ENCODE measurements around the gene METTL26. TPM values are rescaled to one million over a fixed set of nuclear protein-coding genes. Genes with fewer than 3 reads are reported as not detected.
"Not testable (repeated sequence)": the region's sequence is repeated elsewhere in the genome, so short reads cannot be mapped to it uniquely, and the experiment has no call there.

Gene METTL26
- total RNA-seq, 2 experiments from 2014 or later = 89.0 to 94.0 TPM

DNA sequence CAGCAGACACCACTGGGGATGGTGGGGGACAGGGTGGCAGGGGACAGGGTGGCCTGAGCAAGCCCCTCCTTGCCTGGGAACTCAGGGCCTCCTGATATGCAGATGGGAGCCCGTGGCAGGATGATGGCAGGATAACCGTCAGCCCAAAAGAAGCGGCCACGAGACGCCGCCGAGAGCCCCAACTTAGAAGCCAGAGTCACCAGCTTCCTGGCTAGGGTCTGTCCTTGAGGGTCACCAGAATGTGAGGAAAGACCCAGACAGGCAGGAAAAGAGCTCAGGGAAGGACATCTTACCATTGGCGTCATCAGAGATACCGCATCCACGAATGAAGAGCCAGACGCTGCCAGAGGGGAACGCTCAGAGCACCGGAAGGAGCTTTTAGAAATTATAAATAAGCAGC, 26.8 kb downstream of the METTL26 start:
- peaks cover 2% of the 10 kb centered on the region for H3K36me3 Mint-ChIP-seq (ENCODE audit: low read depth)
- ATAC-seq = no peak
- no peaks in the 10 kb centered on the region for H3K27me3 Mint-ChIP-seq (ENCODE audit: low read depth)
- ChIA-PET CTCF (interaction anchor here (1.4 kb wide), 1 partner anchor 8 kb away, joined by 5 read pairs; no protein-coding TSS in a partner anchor), POLR2A (interaction anchor here (1.1 kb wide), 1 partner anchor 19 kb away, joined by 3 read pairs; no protein-coding TSS in a partner anchor)
- no peak overlapping the region for H3K27ac Mint-ChIP-seq
- DNase-seq = no peak
- H3K9me3 Mint-ChIP-seq (ENCODE audit: insufficient read depth) = no peaks in the 10 kb centered on the region
- peaks cover 4% of the 10 kb centered on the region for H3K4me1 Mint-ChIP-seq (ENCODE audit: low read depth)
- H3K4me3 Mint-ChIP-seq = no peak overlapping the region

DNA sequence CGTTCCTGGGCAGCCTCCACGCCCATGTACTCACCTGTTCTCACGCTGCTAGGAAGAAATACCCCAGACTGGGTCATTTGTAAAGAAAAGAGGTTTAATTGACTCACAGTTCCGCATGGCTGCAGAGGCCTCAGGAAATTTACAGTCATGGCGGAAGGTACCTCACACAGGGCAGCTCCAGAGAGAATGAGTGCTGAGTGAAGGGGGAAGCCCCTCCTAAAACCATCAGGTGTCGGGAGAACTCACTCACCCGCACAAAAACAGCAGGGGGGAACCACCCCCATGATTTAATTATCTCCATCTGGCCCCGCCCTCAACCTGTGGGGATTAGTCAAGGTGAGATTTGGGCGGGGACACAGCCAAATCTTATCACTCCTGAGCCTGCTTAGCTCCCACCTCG, 28.1 kb downstream of the METTL26 start:
- H3K9me3 Mint-ChIP-seq (ENCODE audit: insufficient read depth) = no peaks in the 10 kb centered on the region
- DNase-seq = no peak
- POLR2A ChIA-PET = no interaction called here
- ATAC-seq = no peak
- H3K4me3 Mint-ChIP-seq = no peak overlapping the region
- CTCF ChIA-PET = interaction anchor here (0.9 kb wide), 1 partner anchor 29 kb away, joined by 3 read pairs; no protein-coding TSS in a partner anchor
- no peaks in the 10 kb centered on the region for H3K27me3 Mint-ChIP-seq (ENCODE audit: low read depth)
- H3K36me3 Mint-ChIP-seq (ENCODE audit: low read depth) = peaks cover 2% of the 10 kb centered on the region
- no peak overlapping the region for H3K27ac Mint-ChIP-seq
- H3K4me1 Mint-ChIP-seq (ENCODE audit: low read depth) = peaks cover 4% of the 10 kb centered on the region

DNA sequence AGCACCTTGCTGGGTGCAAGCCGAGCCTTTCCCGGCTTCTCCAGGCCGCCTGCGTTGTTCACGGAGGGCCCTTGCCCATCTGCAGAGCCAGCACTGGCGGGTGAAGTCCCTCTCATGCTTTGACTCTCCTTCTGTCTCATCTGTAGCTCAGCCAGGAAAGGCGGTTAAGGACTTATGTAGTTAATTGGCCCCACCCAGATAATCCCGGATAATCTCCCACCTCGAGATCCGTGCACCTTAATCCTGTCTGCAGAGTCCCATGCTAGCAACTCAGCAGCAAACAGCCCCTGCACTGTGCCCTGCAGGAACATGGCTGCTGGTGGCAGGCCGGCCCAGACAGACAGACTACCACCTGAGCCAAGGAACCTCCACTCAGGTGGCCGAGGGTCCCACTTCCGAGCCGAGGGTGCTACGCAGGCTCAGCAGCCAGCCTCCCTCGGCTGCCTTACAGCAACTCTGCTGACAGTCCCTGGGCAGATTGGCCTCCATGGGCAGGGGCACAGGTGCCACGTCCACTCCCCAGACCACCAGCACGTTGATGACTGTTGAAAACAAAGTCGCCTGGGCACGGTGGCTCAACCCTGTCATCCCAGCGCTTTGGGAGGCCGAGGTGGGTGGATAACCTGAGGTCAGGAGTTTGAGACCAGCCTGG, 29.3 kb downstream of the METTL26 start:
- Mint-ChIP-seq H3K9me3 (ENCODE audit: insufficient read depth) (no peaks in the 10 kb centered on the region), H3K36me3 (ENCODE audit: low read depth) (peaks cover 2% of the 10 kb centered on the region)
- CTCF ChIA-PET = no interaction called here

DNA sequence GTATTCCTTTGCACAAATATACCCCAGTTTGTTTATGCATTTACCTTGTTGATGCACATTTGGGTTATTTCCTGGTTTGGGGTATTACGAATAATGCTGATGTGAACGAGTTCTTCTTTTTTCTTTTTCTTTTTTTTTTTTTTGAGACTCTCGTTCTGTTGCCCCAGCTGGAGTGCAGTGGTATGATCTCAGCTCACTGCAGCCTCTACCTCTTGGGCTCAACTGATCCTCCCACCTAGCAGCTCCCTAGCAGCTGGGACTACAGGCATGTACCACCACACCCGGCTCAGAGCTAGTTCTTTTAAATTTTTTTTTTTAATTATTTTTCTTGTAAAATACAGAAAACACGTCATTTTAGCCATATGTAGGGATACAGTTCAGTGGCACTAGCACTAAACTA, 32.2 kb downstream of the METTL26 start:
- Mint-ChIP-seq H3K36me3 (ENCODE audit: low read depth) (peaks cover 4% of the 10 kb centered on the region), H3K9me3 (ENCODE audit: insufficient read depth) (no peaks in the 10 kb centered on the region), H3K4me3 (no peak overlapping the region), H3K27me3 (ENCODE audit: low read depth) (no peaks in the 10 kb centered on the region), H3K27ac (no peak overlapping the region), H3K4me1 (ENCODE audit: low read depth) (peaks cover 2% of the 10 kb centered on the region)
- ChIA-PET POLR2A (no interaction called here), CTCF (no interaction called here)
- DNase-seq = no peak
- ATAC-seq = no peak

More for the DNA sequence above, 29.3 kb downstream of the METTL26 start:
- POLR2A ChIA-PET = no interaction called here
- H3K4me1 Mint-ChIP-seq (ENCODE audit: low read depth) = peaks cover 7% of the 10 kb centered on the region
- no peaks in the 10 kb centered on the region for H3K27me3 Mint-ChIP-seq (ENCODE audit: low read depth)
- DNase-seq (no peak), ATAC-seq (no peak)
- H3K27ac Mint-ChIP-seq = no peak overlapping the region
- H3K4me3 Mint-ChIP-seq = no peak overlapping the region

DNA sequence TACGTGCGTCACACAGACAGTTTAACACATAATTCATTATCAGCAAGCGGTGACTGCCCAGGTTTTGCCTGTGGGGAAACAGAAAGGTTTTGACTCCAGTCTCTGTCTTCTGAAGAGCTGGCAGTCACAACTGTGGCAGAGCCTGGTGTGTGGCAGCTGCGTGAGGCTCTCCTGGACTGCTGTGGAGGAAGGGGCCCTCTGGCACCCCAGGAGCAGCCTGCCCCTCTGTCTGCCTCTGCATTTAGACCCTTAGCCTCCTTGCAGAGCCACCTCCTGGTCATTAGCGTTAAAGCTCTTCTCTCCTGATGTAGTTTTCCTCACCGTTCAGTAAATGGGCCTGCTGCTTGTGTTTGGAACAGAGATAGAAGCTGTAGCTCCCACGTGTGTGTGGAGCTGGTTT, 35.3 kb downstream of the METTL26 start:
- POLR2A ChIA-PET = interaction anchor here (0.6 kb wide), 1 partner anchor 47 kb away, joined by 3 read pairs; no protein-coding TSS in a partner anchor
- CTCF ChIA-PET = interaction anchor here (0.9 to 2.0 kb wide), 4 partner anchors 9 to 218 kb away, joined by 3 to 5 read pairs (median 3); partner anchors contain the start of gene METTL26

DNA sequence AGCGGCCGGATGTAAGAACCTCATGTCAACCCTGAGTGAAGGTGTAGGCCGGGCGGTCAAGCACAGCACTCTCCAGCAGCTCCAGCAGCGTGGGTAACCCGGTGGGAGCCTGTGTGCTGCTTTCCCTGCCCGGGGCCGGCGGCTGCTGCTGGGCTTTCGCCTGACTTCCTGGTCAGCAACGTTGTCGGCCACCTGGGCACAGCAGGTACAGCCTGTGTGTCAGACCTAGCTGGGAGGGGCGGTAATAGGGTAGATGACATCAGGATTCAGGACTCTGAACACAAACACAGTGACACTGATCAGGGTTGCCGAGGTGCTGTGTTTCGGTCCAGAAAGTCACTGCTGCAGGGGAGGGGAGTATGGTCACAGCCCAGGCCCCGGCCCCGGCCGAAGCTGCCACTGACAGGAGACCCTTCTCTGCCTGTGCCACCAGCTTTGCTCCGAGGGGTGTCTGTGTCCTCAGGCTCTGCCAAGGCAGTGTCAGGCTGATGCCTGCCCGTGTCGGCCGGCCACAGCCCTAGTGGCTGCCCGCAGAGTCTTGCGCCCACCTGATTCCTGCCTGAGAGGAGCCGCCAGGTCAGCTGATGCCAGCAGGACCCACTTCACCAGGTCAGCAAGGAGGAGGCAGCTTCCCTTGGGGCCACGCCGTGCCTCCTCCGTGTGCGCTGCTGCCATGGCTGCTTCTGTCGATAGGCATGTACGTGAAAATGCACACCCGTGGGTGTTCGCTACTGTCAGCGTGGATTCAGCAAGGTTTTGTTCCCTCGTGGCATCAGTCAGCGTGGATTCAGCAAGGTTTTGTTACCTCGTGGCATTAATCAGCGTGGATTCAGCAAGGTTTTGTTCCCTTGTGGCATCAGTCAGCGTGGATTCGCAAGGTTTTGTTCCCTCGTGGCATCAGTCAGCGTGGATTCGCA, 37.0 kb downstream of the METTL26 start:
- ChIA-PET POLR2A (no interaction called here), CTCF (interaction anchor here (1.8 kb wide), 1 partner anchor 20 kb away, joined by 6 read pairs; no protein-coding TSS in a partner anchor)
- no peak for ATAC-seq

More for the DNA sequence above, 35.3 kb downstream of the METTL26 start:
- Mint-ChIP-seq H3K27me3 (ENCODE audit: low read depth) (no peaks in the 10 kb centered on the region), H3K27ac (no peak overlapping the region), H3K36me3 (ENCODE audit: low read depth) (peaks cover 11% of the 10 kb centered on the region), H3K4me1 (ENCODE audit: low read depth) (peaks cover 2% of the 10 kb centered on the region), H3K9me3 (ENCODE audit: insufficient read depth) (no peaks in the 10 kb centered on the region), H3K4me3 (no peak overlapping the region)
- DNase-seq (no peak), ATAC-seq (no peak)

DNA sequence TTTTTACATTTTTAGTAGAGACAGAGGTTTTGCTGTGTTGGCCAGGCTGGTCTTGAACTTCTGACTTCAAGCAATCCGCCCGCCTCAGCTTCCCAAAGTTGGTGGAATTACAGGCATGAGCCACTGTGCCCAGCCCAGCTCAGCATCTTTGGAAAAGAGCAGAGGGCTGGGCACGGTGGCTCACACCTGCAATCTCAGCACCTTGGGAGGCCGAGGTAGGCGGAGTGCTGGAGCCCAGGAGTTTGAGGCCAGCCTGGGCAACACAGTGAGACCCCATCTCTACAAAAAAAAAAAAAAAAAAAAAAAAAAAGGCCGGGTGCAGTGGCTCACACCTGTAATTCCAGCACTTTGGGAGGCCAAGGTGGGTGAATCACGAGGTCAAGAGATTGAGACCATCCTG, 38.5 kb downstream of the METTL26 start:
- not testable (repeated sequence) for H3K4me3 Mint-ChIP-seq
- CTCF ChIA-PET = interaction anchor here (1.8 kb wide), 1 partner anchor 19 kb away, joined by 6 read pairs; no protein-coding TSS in a partner anchor

More for the DNA sequence above, 37.0 kb downstream of the METTL26 start:
- peaks cover 2% of the 10 kb centered on the region for H3K4me1 Mint-ChIP-seq (ENCODE audit: low read depth)
- no peak overlapping the region for H3K27ac Mint-ChIP-seq
- H3K27me3 Mint-ChIP-seq (ENCODE audit: low read depth) = no peaks in the 10 kb centered on the region
- H3K36me3 Mint-ChIP-seq (ENCODE audit: low read depth) = peaks cover 9% of the 10 kb centered on the region
- H3K4me3 Mint-ChIP-seq = no peak overlapping the region
- no peaks in the 10 kb centered on the region for H3K9me3 Mint-ChIP-seq (ENCODE audit: insufficient read depth)
- no peak for DNase-seq

DNA sequence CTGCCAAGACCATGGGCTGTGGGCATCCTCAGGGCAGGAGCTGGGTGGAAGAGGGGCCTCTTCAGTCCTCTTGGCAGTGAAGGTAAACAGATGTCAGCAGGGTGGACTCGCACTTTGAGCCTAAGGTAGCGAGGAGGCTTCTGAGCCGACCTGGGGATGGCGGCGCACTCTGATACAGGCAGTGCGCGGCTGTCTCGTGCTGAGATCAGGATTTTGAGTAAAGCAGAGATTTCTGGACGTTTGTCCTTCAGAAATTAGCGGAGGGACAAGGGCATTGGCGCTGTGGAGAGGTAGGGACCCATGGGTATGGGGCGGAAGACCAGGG, 39.4 kb downstream of the METTL26 start:
- Mint-ChIP-seq H3K36me3 (ENCODE audit: low read depth) (peaks cover 9% of the 10 kb centered on the region), H3K27ac (no peak overlapping the region), H3K27me3 (ENCODE audit: low read depth) (no peaks in the 10 kb centered on the region), H3K4me1 (ENCODE audit: low read depth) (peaks cover 18% of the 10 kb centered on the region), H3K9me3 (ENCODE audit: insufficient read depth) (no peaks in the 10 kb centered on the region), H3K4me3 (no peak overlapping the region)
- ATAC-seq = no peak
- POLR2A ChIA-PET = no interaction called here
- no peak for DNase-seq
- CTCF ChIA-PET = no interaction called here

More for the DNA sequence above, 38.5 kb downstream of the METTL26 start:
- H3K9me3 Mint-ChIP-seq (ENCODE audit: insufficient read depth); POLR2A ChIA-PET; H3K36me3 Mint-ChIP-seq (ENCODE audit: low read depth); ATAC-seq; H3K27ac Mint-ChIP-seq; DNase-seq; H3K27me3 Mint-ChIP-seq (ENCODE audit: low read depth): not testable (repeated sequence)
- H3K4me1 Mint-ChIP-seq (ENCODE audit: low read depth) = peaks cover 10% of the 10 kb centered on the region

DNA sequence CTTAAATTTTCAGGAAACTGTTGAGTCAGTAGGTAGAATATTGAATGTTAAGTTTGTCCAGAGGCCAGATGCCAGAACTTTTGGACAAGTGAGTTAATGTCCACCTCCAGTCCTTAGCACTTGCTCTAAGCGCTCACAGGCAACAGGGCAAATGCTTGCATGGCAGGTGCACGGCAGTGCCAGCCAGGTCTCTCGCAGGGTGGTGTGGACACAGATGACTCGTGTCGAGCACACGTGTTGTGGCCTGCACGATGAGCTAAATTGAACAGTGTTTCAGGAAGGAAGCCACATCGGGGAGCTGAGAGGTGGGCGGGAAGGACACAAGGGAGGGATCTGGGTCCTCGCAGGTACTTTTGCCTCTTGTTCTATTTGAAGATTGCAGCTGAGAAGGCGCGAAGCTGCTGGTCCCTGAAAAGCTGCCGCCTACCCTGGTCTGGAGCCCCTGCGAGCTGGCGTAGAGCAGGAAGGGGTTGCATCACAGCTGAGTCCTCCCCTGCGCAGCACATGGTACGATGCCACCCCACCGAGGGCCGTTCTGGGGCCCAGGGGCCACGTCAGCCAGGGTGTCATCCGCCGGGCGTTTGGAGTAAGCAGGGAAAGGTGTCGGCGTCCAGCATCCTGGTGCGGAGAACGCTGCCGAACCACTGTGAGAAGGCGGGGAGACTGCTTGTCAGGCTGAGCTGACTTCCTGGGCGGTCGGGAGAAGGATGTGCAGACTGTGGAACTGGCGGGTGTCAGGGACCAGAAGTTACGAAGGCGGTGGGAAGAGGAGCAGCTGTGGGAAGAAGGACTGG, 40.0 kb downstream of the METTL26 start:
- peaks cover 21% of the 10 kb centered on the region for H3K4me1 Mint-ChIP-seq (ENCODE audit: low read depth)
- POLR2A ChIA-PET = no interaction called here
- H3K27me3 Mint-ChIP-seq (ENCODE audit: low read depth) = no peaks in the 10 kb centered on the region
- DNase-seq = no peak
- H3K27ac Mint-ChIP-seq = no peak overlapping the region
- H3K4me3 Mint-ChIP-seq = no peak overlapping the region
- no peaks in the 10 kb centered on the region for H3K9me3 Mint-ChIP-seq (ENCODE audit: insufficient read depth)
- CTCF ChIA-PET = no interaction called here
- no peak for ATAC-seq
- H3K36me3 Mint-ChIP-seq (ENCODE audit: low read depth) = peaks cover 9% of the 10 kb centered on the region

DNA sequence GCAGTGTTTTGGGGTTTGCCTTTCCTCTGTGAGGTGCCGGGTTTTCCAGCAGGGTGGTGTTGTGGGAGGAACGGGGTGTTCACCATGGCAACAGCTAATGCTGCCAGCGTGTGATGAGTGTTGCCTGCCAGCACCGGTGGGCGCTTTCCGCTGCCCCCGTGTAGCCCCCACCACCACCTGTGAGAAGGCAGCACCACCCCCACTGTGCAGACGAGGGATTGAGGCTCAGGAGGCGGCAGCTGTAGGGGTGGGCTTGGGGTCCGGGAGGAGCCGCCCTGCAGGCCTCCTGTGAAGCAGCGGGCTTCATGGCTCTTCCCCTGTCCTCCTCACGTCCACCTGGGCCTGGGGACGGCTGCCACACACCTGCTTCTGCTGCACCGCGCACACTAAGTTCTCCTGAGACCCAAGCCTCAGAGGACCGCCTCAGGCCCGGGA, 41.0 kb downstream of the METTL26 start:
- no peak for DNase-seq
- no peak for ATAC-seq
- H3K27ac Mint-ChIP-seq = no peak overlapping the region
- H3K36me3 Mint-ChIP-seq (ENCODE audit: low read depth) = peaks cover 9% of the 10 kb centered on the region
- H3K4me3 Mint-ChIP-seq = no peak overlapping the region
- CTCF ChIA-PET = no interaction called here
- no peaks in the 10 kb centered on the region for H3K9me3 Mint-ChIP-seq (ENCODE audit: insufficient read depth)
- peaks cover 27% of the 10 kb centered on the region for H3K4me1 Mint-ChIP-seq (ENCODE audit: low read depth)
- POLR2A ChIA-PET = no interaction called here
- no peaks in the 10 kb centered on the region for H3K27me3 Mint-ChIP-seq (ENCODE audit: low read depth)

DNA sequence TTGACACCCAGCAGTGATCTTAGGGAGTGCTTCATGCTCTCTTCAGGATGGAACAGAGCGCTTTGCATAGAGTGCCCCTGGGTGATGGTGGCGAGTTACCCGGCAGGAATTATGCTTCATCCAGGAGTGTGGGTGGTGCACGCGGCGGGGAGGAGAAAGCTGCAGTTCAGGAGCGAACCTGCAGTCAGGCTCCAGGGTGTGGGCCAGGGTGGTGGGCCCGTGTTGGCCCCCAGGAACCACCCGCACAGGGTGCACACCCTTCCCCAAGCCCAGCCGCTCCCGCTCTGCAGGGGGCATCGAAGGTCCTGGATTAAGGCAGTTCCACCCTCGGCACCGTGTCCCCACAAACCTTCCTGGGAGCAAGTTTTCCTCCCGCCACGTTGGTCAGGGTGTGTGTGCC, 42.3 kb downstream of the METTL26 start:
- ATAC-seq (no peak), DNase-seq (no peak)
- H3K27ac Mint-ChIP-seq = no peak overlapping the region
- H3K4me3 Mint-ChIP-seq = no peak overlapping the region
- POLR2A ChIA-PET = no interaction called here
- no peaks in the 10 kb centered on the region for H3K27me3 Mint-ChIP-seq (ENCODE audit: low read depth)
- no peaks in the 10 kb centered on the region for H3K9me3 Mint-ChIP-seq (ENCODE audit: insufficient read depth)
- CTCF ChIA-PET = no interaction called here
- H3K4me1 Mint-ChIP-seq (ENCODE audit: low read depth) = peaks cover 27% of the 10 kb centered on the region
- H3K36me3 Mint-ChIP-seq (ENCODE audit: low read depth) = peaks cover 7% of the 10 kb centered on the region
